CD4-positive, alpha-beta T cell treated with Interleukin-4 for 4 hours (primary cell): Measurements from ENCODE around the gene TLE3.

Source experiments
- DNase-seq: peaks from one replicate; pipeline ENCODE4 v3.0.0-alpha.2; 2020

The TLE3 gene

GRCh38 chr15:70082281-70082900, 15.3 kb downstream of the TLE3 start:
- no peak for DNase-seq

GRCh38 chr15:70081612-70082011, 16.1 kb downstream of the TLE3 start:
- no peak for DNase-seq

DNA sequence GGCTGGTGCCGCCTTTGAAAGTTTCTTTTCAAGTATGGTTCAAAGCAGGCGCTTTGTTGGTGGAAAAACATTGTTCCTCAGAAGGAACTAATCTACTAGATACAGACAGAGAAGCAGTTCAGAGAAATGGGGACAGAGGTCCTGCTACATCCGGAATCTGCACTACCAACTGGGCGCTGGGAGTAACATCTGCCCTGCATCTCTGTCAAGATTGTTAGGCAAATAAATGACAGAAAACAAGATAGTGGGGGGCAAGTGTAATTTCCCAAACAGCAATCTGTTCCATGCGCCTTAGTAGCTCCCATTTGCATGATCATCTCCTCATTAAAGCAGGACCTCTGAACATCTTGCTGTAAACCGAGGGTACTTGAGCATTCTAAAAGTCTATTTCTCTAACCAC, 17.4 kb downstream of the TLE3 start:
- no peak for DNase-seq

GRCh38 chr15:70079888-70080287, 17.8 kb downstream of the TLE3 start:
- no peak for DNase-seq

DNA sequence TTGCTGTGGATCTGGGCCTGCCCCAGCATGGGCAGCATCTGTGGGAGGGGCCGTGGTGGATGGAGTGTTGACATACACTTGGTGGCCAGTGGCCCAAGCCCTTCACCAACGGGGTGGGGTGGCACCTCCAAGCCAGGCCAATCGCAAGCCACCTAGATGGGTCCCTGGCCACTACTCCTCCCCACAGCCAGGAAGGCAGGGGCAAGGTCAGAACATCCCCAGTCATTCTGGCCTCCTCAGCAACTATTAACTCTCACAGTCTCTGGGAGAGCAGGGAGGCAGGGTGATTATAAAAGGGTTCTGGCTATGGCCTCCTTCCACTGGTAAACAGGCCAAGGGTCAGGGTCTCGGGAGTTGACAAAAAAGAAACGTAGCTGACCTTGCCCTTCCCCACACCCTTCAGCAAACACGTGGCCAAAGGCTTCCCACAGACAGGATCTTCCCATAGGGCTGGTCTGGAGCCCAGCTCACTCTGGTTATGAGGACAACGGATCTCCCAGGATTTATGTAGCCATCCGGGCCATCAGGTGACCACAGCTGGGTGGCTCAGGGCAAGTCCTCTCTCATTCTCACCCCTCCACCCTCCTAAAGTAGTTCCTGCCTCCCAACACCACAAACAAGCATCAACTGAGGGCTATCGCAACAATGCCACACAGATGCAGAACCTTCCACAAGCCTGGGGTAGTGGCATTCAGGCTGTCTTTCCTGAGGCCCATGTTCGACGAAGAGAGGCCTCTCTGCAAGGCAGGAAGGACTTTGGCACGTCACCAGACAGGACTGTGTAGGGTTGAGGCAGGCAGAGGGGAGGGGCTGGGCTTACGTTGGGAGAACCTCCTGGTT, 18.9 kb downstream of the TLE3 start:
- DNase-seq: no peak

- no peak for DNase-seq
Measured at GRCh38 chr15:70077188-70078147, 20.2 kb downstream of the TLE3 start.

DNA sequence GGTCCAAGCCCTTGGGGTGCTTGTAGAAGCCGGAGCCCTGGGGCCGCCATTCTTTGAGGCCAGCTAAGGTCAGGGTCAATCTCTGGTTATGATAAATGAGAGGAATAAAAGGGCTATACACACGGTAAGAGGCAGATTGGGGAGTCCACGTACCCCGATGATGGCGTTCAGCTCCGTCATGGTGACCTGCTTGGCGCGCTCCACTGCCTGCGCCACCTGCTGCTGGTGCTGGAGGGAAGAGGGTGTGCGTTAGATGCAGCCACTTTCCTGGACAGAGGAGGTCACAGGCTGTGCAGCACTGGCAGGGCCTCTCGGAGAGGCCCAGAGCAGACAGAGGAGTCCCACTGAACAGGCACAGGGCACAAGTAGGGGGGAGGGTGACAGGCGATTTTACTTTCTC, 23.3 kb downstream of the TLE3 start:
- no peak for DNase-seq

DNA sequence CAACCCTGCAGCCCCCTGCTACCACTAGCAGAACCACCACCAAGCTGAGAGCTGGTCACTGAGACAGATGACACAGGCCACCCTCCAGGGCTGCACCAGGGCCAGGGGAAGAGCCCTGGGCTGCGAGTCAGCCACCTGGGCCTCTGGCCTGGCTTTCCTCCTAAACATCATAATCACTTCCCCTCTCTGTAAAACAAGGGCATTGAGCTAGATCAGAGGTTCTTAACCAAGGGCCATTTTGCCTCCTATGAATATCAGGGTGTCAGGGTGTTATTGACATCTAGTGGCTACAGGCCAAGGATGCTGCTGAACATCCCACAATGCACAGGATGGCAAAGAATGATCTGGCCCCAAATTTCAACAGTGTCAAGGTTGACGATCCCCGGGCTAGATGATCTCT, 25.2 kb downstream of the TLE3 start:
- DNase-seq: no peak

GRCh38 chr15:70071799-70072198, 25.9 kb downstream of the TLE3 start:
- no peak for DNase-seq

DNA sequence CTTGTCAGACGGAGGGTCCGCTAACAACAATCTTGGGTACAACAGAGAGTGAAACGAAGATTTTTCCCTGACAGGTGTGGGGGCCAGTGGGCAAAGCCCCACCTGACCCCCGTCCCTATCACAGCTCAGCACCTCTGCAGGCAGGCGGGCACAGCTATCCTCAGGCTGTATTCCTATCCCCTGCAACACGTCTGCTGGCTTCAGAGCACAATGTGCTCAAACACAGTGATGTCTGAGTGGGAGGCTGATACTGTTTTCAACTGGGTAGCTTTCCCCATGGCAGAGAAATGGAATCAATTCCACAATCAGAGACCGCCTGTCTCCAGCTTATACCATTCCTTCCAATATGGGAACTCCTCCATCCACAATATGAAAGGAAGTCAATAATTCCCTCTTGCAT, 28.0 kb downstream of the TLE3 start:
- no peak for DNase-seq

GRCh38 chr15:70068783-70069565, 28.7 kb downstream of the TLE3 start:
- DNase-seq: no peak

- DNase-seq: no peak
Measured at GRCh38 chr15:70067681-70068080, 30.0 kb downstream of the TLE3 start.

GRCh38 chr15:70067011-70067410, 30.7 kb downstream of the TLE3 start:
- no peak for DNase-seq

DNA sequence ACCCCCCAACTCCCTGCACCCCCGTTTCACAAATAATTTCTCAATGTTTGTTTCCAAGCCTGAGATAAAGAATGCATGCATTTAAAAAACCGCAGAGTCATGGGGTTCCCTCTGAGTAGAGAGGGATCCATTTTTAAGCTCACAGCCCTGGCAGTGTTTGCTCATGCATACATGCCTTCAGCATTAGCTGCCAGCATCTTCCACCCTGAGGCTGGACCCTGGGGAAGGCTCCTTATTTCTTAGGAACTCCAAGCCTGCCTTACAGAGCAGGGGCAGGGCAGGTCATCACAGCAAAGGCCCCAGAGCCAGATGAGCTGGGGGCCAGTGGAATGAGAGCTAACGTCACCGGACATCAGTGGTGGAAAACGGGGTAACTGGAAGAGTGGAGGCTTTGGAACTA, 31.3 kb downstream of the TLE3 start:
- DNase-seq: no peak

DNA sequence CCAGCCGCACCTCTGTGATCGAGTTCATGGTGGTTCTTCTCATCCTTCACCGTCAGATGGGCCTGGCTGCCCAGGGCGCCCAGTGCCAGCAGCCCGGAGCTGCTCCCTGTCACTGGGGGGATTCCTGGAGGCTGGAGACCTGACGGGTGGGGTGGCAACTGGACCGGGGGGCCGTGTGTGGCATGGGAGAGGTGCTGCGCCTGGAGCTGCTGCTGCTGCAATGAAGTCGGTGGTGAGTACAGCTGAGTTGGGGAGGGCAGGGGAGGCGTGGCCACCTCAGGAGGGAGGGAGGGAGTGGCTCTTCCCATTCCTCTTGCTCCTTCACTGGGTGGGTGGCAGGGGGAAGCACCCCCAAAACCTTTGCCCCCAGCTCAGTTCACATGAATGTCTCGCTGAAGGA, 31.7 kb downstream of the TLE3 start:
- DNase-seq: no peak

DNA sequence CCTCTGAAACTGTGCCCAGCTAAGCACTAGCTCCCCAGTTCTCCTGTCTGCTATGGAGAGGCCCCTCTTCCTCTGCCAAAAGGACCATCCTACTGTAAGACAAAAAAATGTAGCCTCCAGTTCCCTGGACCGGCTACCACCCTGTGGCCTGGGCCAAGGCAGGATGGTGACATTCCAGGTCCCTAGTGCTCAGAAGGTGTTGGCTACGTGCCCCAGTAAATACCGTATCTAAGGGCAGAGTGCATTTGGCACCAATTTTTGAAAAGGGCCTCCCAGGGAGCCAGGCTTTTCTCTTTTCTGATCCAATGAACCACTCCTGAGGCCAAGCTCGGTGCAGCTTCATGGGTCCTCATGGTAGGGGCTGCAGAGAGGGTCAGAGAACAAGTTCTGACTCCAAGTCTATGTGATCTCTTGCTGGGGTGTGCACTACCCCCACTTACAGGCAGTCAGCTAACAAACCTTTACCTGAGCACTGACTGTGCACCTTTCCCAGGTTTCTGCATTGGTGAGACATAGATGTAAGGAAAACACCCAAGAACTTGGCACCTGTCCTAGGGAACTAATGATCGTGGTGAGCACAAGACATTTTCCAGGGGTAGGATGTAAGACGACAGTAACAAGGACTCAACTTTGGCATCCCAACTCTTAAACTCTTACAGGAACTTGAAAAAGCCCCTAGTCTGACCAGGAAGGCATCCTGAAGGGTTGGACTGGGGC, 32.6 kb downstream of the TLE3 start:
- no peak for DNase-seq

DNA sequence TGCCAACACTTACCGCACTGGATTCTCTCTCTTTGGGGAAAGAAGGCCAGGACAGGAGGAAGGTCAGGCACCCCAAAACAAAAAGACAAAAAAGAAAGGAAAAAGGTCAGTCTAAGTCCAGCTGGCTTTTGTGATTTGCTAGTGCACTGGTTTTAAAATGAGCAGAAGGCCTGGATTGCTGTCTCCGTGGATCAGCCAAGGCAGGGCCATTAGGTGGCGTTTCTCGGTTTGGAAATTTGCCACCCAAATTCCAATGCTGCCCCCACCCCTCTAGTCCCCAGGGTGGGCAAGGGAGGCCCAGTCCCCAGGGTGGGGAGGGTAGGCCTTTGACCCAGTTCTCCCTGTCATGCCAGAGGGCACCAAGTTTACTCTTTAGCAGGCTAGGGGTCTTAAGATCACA, 33.3 kb downstream of the TLE3 start:
- DNase-seq: no peak

- DNase-seq: no peak
Measured at GRCh38 chr15:70063980-70064379, 33.7 kb downstream of the TLE3 start.

- DNase-seq: no peak
Measured at GRCh38 chr15:70063261-70063925, 34.3 kb downstream of the TLE3 start.

DNA sequence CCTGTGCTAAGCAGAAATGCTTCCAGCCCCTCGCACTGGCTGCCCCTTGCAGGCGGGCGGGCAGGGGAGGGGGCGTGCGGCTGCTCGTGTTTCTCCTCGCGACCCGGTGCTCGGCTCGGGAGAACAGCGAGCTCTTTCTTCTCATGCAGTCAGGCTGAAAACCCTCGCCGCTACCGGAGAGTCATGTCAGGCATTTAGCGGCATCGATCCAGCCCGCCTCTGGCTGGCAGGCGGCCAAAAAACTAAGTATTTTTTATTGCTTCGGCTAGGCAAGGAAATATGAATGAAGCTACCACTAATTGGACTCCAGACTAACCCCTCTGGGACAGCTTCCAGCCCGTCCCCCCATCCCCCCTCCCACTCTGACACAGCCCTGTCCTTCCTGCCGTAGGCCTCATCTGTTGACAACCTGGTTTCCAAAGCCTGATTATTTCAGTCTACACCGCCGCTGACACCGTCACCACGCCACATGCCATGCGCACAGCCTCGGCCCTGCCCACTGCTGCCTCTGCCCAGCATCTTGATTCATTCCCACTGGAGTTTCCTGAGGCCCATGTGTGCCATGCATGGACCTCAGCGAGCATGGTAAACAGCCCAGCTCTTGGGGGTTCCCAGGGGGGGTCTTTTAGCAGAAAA, 35.3 kb downstream of the TLE3 start:
- DNase-seq: no peak

GRCh38 chr15:70061696-70062270, 35.9 kb downstream of the TLE3 start:
- DNase-seq: no peak
